CD14-positive monocyte (primary cell): ENCODE data around the gene SPTBN5. TPM values are rescaled to one million over a fixed set of nuclear protein-coding genes. Genes with fewer than 3 reads are reported as not detected.

Experiments
- DNase-seq, 3 donors: peaks; one replicate each; pipeline ENCODE4 v3.0.0-alpha.2; 2011 to 2022
- H2AFZ ChIP-seq: 2 replicates; pipeline ENCODE4 v1.6.0; 2012; ENCODE audit warnings: mild to moderate bottlenecking, low read depth, low read length, inconsistent platforms; ENCODE audit not compliant: insufficient read depth, poor library complexity, severe bottlenecking
- H3K27ac ChIP-seq, 2 donors: 1 replicate in 1 of 2; 2 replicates in 1 of 2; pipeline ENCODE4 v1.5.1; 2012 to 2013; ENCODE audit warnings: low read length in 2 of 2, control low read depth in 1 of 2, inconsistent platforms in 1 of 2, low read depth in 1 of 2, mild to moderate bottlenecking in 1 of 2
- H3K27me3 ChIP-seq, 2 donors: one replicate each; pipeline versions ENCODE4 v1.6.0 to v1.6.1; 2011 to 2013; ENCODE audit warnings: low read length in 2 of 2; ENCODE audit not compliant: control insufficient read depth in 2 of 2, insufficient read depth in 2 of 2
- H3K36me3 ChIP-seq, 2 donors: replicated peaks in 1 of 2; 1 replicate in 1 of 2; 2 replicates in 1 of 2; pipeline versions ENCODE4 v1.5.1 to v1.6.1; 2012 to 2013; ENCODE audit warnings: low read length in 2 of 2, control low read depth in 1 of 2, inconsistent platforms in 1 of 2, mild to moderate bottlenecking in 1 of 2; ENCODE audit not compliant: insufficient read depth in 2 of 2, control insufficient read depth in 1 of 2
- H3K4me1 ChIP-seq, 2 donors: 1 replicate in 1 of 2; 2 replicates in 1 of 2; pipeline versions ENCODE4 v1.5.1 to v1.6.1; 2012 to 2013; ENCODE audit warnings: low read length in 2 of 2, control low read depth in 1 of 2, inconsistent platforms in 1 of 2, mild to moderate bottlenecking in 1 of 2, moderate library complexity in 1 of 2; ENCODE audit not compliant: insufficient read depth in 2 of 2, control insufficient read depth in 1 of 2
- H3K4me2 ChIP-seq: replicated peaks from 2 replicates; pipeline ENCODE3; 2012; ENCODE audit warnings: low read length, moderate library complexity, mild to moderate bottlenecking; ENCODE audit not compliant: poor library complexity, severe bottlenecking; ENCODE audit errors: extremely low read depth
- H3K4me3 ChIP-seq, 3 experiments: fragments of 200-600 bp in 1 of 3; sonication (generic) in 1 of 3; replicated peaks in 1 of 3; 1 replicate in 2 of 3; 2 replicates in 1 of 3; pipeline ENCODE4 v1.5.1; 2011 to 2013; ENCODE audit warnings: low read length in 3 of 3, mild to moderate bottlenecking in 3 of 3, control low read depth in 2 of 3, low read depth in 2 of 3, inconsistent platforms in 1 of 3, moderate library complexity in 1 of 3
- H3K79me2 ChIP-seq: 2 replicates; pipeline ENCODE4 v1.6.0; 2012; ENCODE audit warnings: mild to moderate bottlenecking, control low read depth, inconsistent platforms, low read length, moderate library complexity; ENCODE audit not compliant: insufficient read depth
- H3K9ac ChIP-seq: 2 replicates; pipeline ENCODE4 v1.6.0; 2017; ENCODE audit warnings: low read length, mild to moderate bottlenecking; ENCODE audit not compliant: insufficient read depth, poor library complexity, severe bottlenecking
- H3K9me3 ChIP-seq, 2 donors: replicated peaks in 1 of 2; 1 replicate in 1 of 2; 2 replicates in 1 of 2; pipeline versions ENCODE4 v1.5.1 to v1.6.1; 2012 to 2013; ENCODE audit warnings: low read length in 2 of 2, control low read depth in 1 of 2; ENCODE audit not compliant: control insufficient read depth in 1 of 2, insufficient read depth in 1 of 2
- H4K20me1 ChIP-seq: 2 replicates; pipeline ENCODE4 v1.6.0; 2012; ENCODE audit warnings: mild to moderate bottlenecking, low read length, control low read depth, moderate library complexity; ENCODE audit not compliant: insufficient read depth
- H3K27ac Mint-ChIP-seq, 7 donors: one replicate each; pipeline ENCODE4 v1.8.0; 2020; ENCODE audit warnings: mild to moderate bottlenecking in 7 of 7, mixed read lengths in 7 of 7, moderate library complexity in 6 of 7, inconsistent platforms in 2 of 7
- H3K27me3 Mint-ChIP-seq, 3 donors: one replicate each; pipeline ENCODE4 v1.8.0; 2021 to 2022; ENCODE audit warnings: low read depth in 3 of 3, mild to moderate bottlenecking in 3 of 3, mixed read lengths in 3 of 3, moderate library complexity in 3 of 3, inconsistent platforms in 1 of 3
- H3K36me3 Mint-ChIP-seq, 2 donors: one replicate each; pipeline ENCODE4 v1.8.0; 2020; ENCODE audit warnings: mixed read lengths in 2 of 2, inconsistent platforms in 1 of 2, mild to moderate bottlenecking in 1 of 2
- H3K4me1 Mint-ChIP-seq: one replicate; pipeline ENCODE4 v1.8.0; 2020; ENCODE audit warnings: mild to moderate bottlenecking, mixed read lengths
- H3K4me3 Mint-ChIP-seq, 2 donors: one replicate each; pipeline ENCODE4 v1.8.0; 2020; ENCODE audit warnings: mild to moderate bottlenecking in 2 of 2, mixed read lengths in 2 of 2, moderate library complexity in 1 of 2
- H3K9me3 Mint-ChIP-seq, 7 donors: one replicate each; pipeline ENCODE4 v1.8.0; 2020 to 2022; ENCODE audit warnings: mixed read lengths in 7 of 7, mild to moderate bottlenecking in 6 of 7, moderate library complexity in 6 of 7, inconsistent platforms in 2 of 7
- CTCF ChIP-seq: fragments of 200-600 bp; IDR thresholded peaks from one replicate; pipeline ENCODE4 v1.8.0; 2022; ENCODE audit warnings: antibody characterized with exemption, mild to moderate bottlenecking
- WGBS: methylation state at CpG from one replicate; pipeline ENCODE4 v1.1.5; 2013; ENCODE audit warnings: missing lambda C conversion rate; ENCODE audit not compliant: insufficient coverage; 5-methylcytosine and 5-hydroxymethylcytosine counted together
- intact Hi-C, 2 donors: fragments of 100-400 bp; cut with micrococcal nuclease; formaldehyde crosslinking; loops; one replicate each; pipeline versions ENCODE4 v1.15.0 to v1.15.1; 2023
- polyA plus RNA-seq, 3 donors: library from polyadenylated mRNA; depleted of rRNA in 1 of 3; unstranded in 2 of 3; stranded (reverse) in 1 of 3; fragments of 300-500 nt in 2 of 3; fragments of >200 nt in 1 of 3; fragmentation: Illumina TruSeq in 2 of 3; gene quantifications; 1 replicate in 2 of 3; 2 replicates in 1 of 3; pipeline ENCODE4 v1.2.3, GENCODE V29; 2012 to 2021

SPTBN5 gene
- polyA plus RNA-seq, 3 donors = 0.29 TPM; not detected in 2

GRCh38 chr15:41827880-41828806 is 65.7 kb downstream of the SPTBN5 start, which contains the start of gene JMJD7:
TSS of gene JMJD7 (plus strand) at chr15:41828092. CDS start at chr15:41828125, 33 bp downstream.
- intact Hi-C loops = loop anchor here in 1 of 2 donors (10.0 kb wide), 1 partner anchor 77 kb away; no protein-coding TSS in a partner anchor
- H3K27me3 Mint-ChIP-seq = peaks cover 7 to 17% (median 8%) of the 10 kb centered on the region in 3 donors
- under 1% methylated on average over 62 of the region's 66 CpGs for WGBS
- Histone ChIP-seq H4K20me1 (peaks cover 19% of the 10 kb centered on the region), H3K36me3 (peaks cover 29 to 47% of the 10 kb centered on the region in 2 donors), H3K27ac (peak within 1 kb of the TSS; percentile 55 to 83), H3K9ac (peak within 1 kb of the TSS; percentile 81), H3K27me3 (peaks cover 0 to 3% of the 10 kb centered on the region in 2 donors), H3K4me1 (peaks cover 17 to 19% of the 10 kb centered on the region in 2 donors), H3K9me3 (no peaks in the 10 kb centered on the region), H3K4me2 (peak within 1 kb of the TSS; percentile 89), H2AFZ (peak within 1 kb of the TSS; percentile 95), H3K79me2 (peaks cover 19% of the 10 kb centered on the region), H3K4me3 (peak within 1 kb of the TSS; percentile 62 to 94 (median 86))
- no peaks in the 10 kb centered on the region for H3K9me3 Mint-ChIP-seq
- no peak for TF ChIP-seq CTCF
- peak within 1 kb of the TSS; percentile 95 to 98 for H3K4me3 Mint-ChIP-seq
- H3K4me1 Mint-ChIP-seq = peaks cover 24% of the 10 kb centered on the region
- H3K27ac Mint-ChIP-seq = peak within 1 kb of the TSS; percentile 69 to 94 (median 84)
- peaks cover 49 to 56% of the 10 kb centered on the region in 2 donors for H3K36me3 Mint-ChIP-seq
- DNase-seq = peak; percentile 80 to 87 (median 86)

GRCh38 chr15:41827290-41827879 is 66.5 kb downstream of the SPTBN5 start:
- H3K27ac ChIP-seq = no peak overlapping the region
- peak overlapping the region; percentile 81 for H3K9ac ChIP-seq

More at GRCh38 chr15:41827290-41827879, 66.5 kb downstream of the SPTBN5 start:
- Histone ChIP-seq H3K4me3 (peak overlapping the region; percentile 42 to 94 (median 44)), H3K9me3 (no peaks in the 10 kb centered on the region), H3K36me3 (peaks cover 30 to 48% of the 10 kb centered on the region in 2 donors), H3K27me3 (peaks cover 0 to 3% of the 10 kb centered on the region in 2 donors), H3K79me2 (peaks cover 19% of the 10 kb centered on the region), H2AFZ (peak overlapping the region; percentile 95), H4K20me1 (peaks cover 14% of the 10 kb centered on the region), H3K4me2 (peak overlapping the region; percentile 89), H3K4me1 (peaks cover 17 to 19% of the 10 kb centered on the region in 2 donors)
- 3% methylated on average over 25 of the region's 37 CpGs for WGBS
- Mint-ChIP-seq H3K9me3 (no peaks in the 10 kb centered on the region), H3K4me1 (peaks cover 22% of the 10 kb centered on the region), H3K4me3 (peak overlapping the region; percentile 95 to 98), H3K27ac (peak overlapping the region in 3 of 7 donors; percentile 52 to 90 (median 79)), H3K27me3 (peaks cover 7 to 17% (median 9%) of the 10 kb centered on the region in 3 donors), H3K36me3 (peaks cover 49 to 57% of the 10 kb centered on the region in 2 donors)
- no peak for TF ChIP-seq CTCF
- intact Hi-C loops = loop anchor here in 1 of 2 donors (10.0 kb wide), 1 partner anchor 77 kb away; no protein-coding TSS in a partner anchor
- DNase-seq = no peak
